HG03439 (cell line): ENCODE data around the gene AFF4.

ENCODE experiments used
- ATAC-seq: cut with Tn5 transposase; IDR thresholded peaks from one replicate; pipeline ENCODE4 v1.9.1; 2021; ENCODE audit warnings: mild to moderate bottlenecking, moderate library complexity; ENCODE audit not compliant: unreplicated experiment

Gene AFF4

GRCh38 chr5:132827943-132828673 lies 135.3 kb downstream of the AFF4 start:
- no peak for ATAC-seq

- ATAC-seq = no peak
Observed at GRCh38 chr5:132826424-132827082, 136.9 kb downstream of the AFF4 start.

- ATAC-seq = no peak
Observed at GRCh38 chr5:132825834-132826391, 137.5 kb downstream of the AFF4 start.
